ENCODE data around the gene TMOD3.
A peak's percentile ranks its signal among the peaks of the same experiment; 100 is the strongest.

The TMOD3 gene

GRCh38 chr15:51802593-51802992 lies 26.9 kb upstream of the TMOD3 start:
- no peak overlapping the region for H2AFZ ChIP-seq (ENCODE audit: low read depth, low read length)
- H3K9me3 ChIP-seq (ENCODE audit: low read length), result peaks cover 2% of the 10 kb centered on the region
- H3K4me1 ChIP-seq (ENCODE audit: insufficient read depth, low read length), result peaks cover 15% of the 10 kb centered on the region
- no peak overlapping the region for H3K4me3 ChIP-seq (ENCODE audit: low read length)
- no peaks in the 10 kb centered on the region for H3K27me3 ChIP-seq (ENCODE audit: insufficient read depth, low read length)
- peaks cover 9% of the 10 kb centered on the region for H3K36me3 ChIP-seq (ENCODE audit: insufficient read depth, low read length)

DNA sequence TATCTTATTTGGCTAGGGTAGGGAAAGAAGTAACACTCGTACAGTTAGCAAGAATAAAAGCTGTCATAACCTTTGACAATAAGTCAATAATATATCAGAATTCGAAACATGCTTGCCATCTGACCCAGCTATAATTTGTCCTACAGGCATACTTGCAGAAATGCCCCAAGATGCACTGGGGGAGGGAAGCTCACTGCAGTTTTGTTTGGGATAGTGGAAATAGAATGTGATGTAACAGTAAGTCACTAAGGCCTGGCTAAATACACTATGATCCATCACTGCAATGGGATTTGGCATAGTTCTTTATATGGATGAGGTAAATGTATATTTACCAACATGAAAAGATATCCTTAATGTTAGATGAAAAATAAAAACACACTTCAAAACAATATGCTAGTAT lies 25.5 kb upstream of the TMOD3 start:
- Histone ChIP-seq H2AFZ (ENCODE audit: low read depth, low read length) (no peak overlapping the region), H3K9me3 (ENCODE audit: low read length) (peaks cover 2% of the 10 kb centered on the region), H3K36me3 (ENCODE audit: insufficient read depth, low read length) (peaks cover 9% of the 10 kb centered on the region), H3K4me3 (ENCODE audit: low read length) (no peak overlapping the region), H3K27me3 (ENCODE audit: insufficient read depth, low read length) (no peaks in the 10 kb centered on the region), H3K4me1 (ENCODE audit: insufficient read depth, low read length) (peaks cover 10% of the 10 kb centered on the region)

- no peaks in the 10 kb centered on the region for H3K4me1 ChIP-seq (ENCODE audit: insufficient read depth, low read length)
Measured at GRCh38 chr15:51806123-51806522, 23.3 kb upstream of the TMOD3 start.

GRCh38 chr15:51809457-51809856 lies 20.0 kb upstream of the TMOD3 start:
- H2AFZ ChIP-seq (ENCODE audit: low read depth, low read length), result no peak overlapping the region
- H3K4me1 ChIP-seq (ENCODE audit: insufficient read depth, low read length), result no peaks in the 10 kb centered on the region
- no peaks in the 10 kb centered on the region for H3K27me3 ChIP-seq (ENCODE audit: insufficient read depth, low read length)
- no peak overlapping the region for H3K4me3 ChIP-seq (ENCODE audit: low read length)
- H3K36me3 ChIP-seq (ENCODE audit: insufficient read depth, low read length), result peaks cover 9% of the 10 kb centered on the region
- H3K9me3 ChIP-seq (ENCODE audit: low read length), result peaks cover 2% of the 10 kb centered on the region

More at GRCh38 chr15:51806123-51806522, 23.3 kb upstream of the TMOD3 start:
- Histone ChIP-seq H3K36me3 (ENCODE audit: insufficient read depth, low read length) (peaks cover 9% of the 10 kb centered on the region), H3K9me3 (ENCODE audit: low read length) (peaks cover 2% of the 10 kb centered on the region), H3K27me3 (ENCODE audit: insufficient read depth, low read length) (no peaks in the 10 kb centered on the region), H3K4me3 (ENCODE audit: low read length) (no peak overlapping the region), H2AFZ (ENCODE audit: low read depth, low read length) (no peak overlapping the region)

DNA sequence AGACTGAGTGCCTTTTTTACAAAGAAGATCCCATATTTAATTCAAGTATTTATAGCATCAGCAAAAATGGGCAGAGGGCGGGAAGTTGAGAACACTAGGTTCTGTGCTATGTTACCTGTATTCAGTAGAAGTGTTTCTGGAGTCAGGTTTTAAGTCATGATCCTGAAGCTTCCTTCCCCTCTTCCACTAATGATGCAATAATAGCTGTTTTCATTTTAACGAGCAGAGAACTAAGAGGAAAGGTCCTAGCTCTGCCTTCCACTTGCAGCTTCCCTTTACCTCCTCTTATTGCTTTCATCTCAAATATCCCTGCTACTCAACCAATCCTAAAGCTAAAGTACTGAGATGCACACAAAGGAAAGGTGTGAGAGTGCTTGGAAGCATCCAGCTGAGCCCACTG lies 16.9 kb upstream of the TMOD3 start:
- H3K9me3 ChIP-seq (ENCODE audit: low read length), result no peaks in the 10 kb centered on the region
- H3K27me3 ChIP-seq (ENCODE audit: insufficient read depth, low read length), result no peaks in the 10 kb centered on the region
- no peak overlapping the region for H3K4me3 ChIP-seq (ENCODE audit: low read length)

GRCh38 chr15:51814606-51815005 lies 14.8 kb upstream of the TMOD3 start:
- no peaks in the 10 kb centered on the region for H3K9me3 ChIP-seq (ENCODE audit: low read length)
- no peaks in the 10 kb centered on the region for H3K4me1 ChIP-seq (ENCODE audit: insufficient read depth, low read length)
- H3K36me3 ChIP-seq (ENCODE audit: insufficient read depth, low read length), result no peaks in the 10 kb centered on the region
- H3K27me3 ChIP-seq (ENCODE audit: insufficient read depth, low read length), result no peaks in the 10 kb centered on the region
- no peak overlapping the region for H2AFZ ChIP-seq (ENCODE audit: low read depth, low read length)
- no peak overlapping the region for H3K4me3 ChIP-seq (ENCODE audit: low read length)

More for the DNA sequence above, 16.9 kb upstream of the TMOD3 start:
- no peaks in the 10 kb centered on the region for H3K36me3 ChIP-seq (ENCODE audit: insufficient read depth, low read length)
- no peaks in the 10 kb centered on the region for H3K4me1 ChIP-seq (ENCODE audit: insufficient read depth, low read length)
- H2AFZ ChIP-seq (ENCODE audit: low read depth, low read length), result no peak overlapping the region

GRCh38 chr15:51816611-51817010 lies 12.8 kb upstream of the TMOD3 start:
- Histone ChIP-seq H3K9me3 (ENCODE audit: low read length) (peaks cover 3% of the 10 kb centered on the region), H3K27me3 (ENCODE audit: insufficient read depth, low read length) (no peaks in the 10 kb centered on the region), H3K4me3 (ENCODE audit: low read length) (no peak overlapping the region), H3K4me1 (ENCODE audit: insufficient read depth, low read length) (no peaks in the 10 kb centered on the region), H2AFZ (ENCODE audit: low read depth, low read length) (no peak overlapping the region), H3K36me3 (ENCODE audit: insufficient read depth, low read length) (no peaks in the 10 kb centered on the region)

DNA sequence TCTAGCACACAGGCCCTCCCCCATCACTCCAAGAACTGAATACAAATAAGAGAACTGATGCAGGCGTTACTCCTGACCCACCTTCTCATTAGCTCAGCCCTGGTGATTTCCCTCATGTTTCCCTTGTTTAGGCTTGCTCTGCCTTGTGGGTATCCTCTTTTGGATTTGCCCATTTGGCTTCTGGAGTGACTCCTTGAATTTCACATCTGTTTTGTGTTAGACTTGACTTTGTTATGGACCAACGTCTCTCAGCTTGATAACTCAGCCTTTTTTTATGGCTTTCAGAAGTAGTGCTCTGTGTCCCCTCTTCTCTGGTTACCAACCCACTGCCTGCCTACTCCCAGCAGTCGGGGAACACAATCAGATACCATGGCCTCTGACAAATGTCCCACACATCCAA lies 11.3 kb upstream of the TMOD3 start:
- Histone ChIP-seq H3K9me3 (ENCODE audit: low read length) (peaks cover 3% of the 10 kb centered on the region), H3K4me1 (ENCODE audit: insufficient read depth, low read length) (no peaks in the 10 kb centered on the region), H3K36me3 (ENCODE audit: insufficient read depth, low read length) (no peaks in the 10 kb centered on the region), H3K27me3 (ENCODE audit: insufficient read depth, low read length) (no peaks in the 10 kb centered on the region), H2AFZ (ENCODE audit: low read depth, low read length) (no peak overlapping the region), H3K4me3 (ENCODE audit: low read length) (no peak overlapping the region)

GRCh38 chr15:51825698-51826097 lies 3.8 kb upstream of the TMOD3 start:
- no peak overlapping the region for H2AFZ ChIP-seq (ENCODE audit: low read depth, low read length)

DNA sequence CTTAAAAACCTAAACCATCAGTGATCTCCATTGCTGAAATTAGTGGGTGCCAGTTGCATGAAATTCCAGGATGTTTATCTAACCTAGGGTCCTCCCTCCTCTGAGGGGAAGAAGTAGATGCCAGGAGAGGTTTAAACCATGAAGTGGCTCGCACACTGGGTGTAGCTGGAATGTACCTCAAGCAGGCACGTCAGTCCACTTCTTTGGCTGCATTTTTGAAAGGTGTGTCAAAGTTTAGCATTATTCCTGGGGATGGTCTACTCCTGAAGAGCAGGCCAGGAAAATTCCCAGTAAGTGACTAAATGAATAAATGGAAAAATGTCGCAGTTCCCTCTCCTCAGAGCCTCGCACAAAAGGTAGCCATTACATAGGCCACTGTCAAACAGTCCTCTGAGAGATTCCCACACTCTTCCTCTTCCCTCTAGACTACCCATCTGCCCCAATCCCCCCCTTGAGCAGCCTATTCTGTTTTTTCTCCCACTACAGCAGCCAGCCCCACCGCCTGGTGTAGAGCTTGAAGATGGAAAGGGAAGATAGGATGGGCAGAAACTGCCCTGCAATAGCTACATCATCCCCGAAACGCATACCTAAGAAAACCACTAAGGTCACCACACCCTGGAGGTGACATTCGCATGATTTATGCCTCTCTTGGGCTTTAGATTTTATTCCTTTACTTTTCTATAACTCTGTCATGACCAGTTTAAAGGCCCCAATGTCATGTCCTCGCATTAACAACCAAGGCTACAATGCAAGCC lies 655 bp upstream of the TMOD3 start:
- peaks cover 21% of the 10 kb centered on the region for H3K4me1 ChIP-seq (ENCODE audit: insufficient read depth, low read length)
- peak overlapping the region; percentile 64 for H3K4me3 ChIP-seq (ENCODE audit: low read length)
- H2AFZ ChIP-seq (ENCODE audit: low read depth, low read length), result peak overlapping the region; percentile 78
- H3K36me3 ChIP-seq (ENCODE audit: insufficient read depth, low read length), result no peaks in the 10 kb centered on the region
- H3K27me3 ChIP-seq (ENCODE audit: insufficient read depth, low read length), result no peaks in the 10 kb centered on the region
- no peaks in the 10 kb centered on the region for H3K9me3 ChIP-seq (ENCODE audit: low read length)

More at GRCh38 chr15:51825698-51826097, 3.8 kb upstream of the TMOD3 start:
- Histone ChIP-seq H3K9me3 (ENCODE audit: low read length) (peaks cover 3% of the 10 kb centered on the region), H3K36me3 (ENCODE audit: insufficient read depth, low read length) (no peaks in the 10 kb centered on the region), H3K27me3 (ENCODE audit: insufficient read depth, low read length) (no peaks in the 10 kb centered on the region), H3K4me1 (ENCODE audit: insufficient read depth, low read length) (peaks cover 5% of the 10 kb centered on the region), H3K4me3 (ENCODE audit: low read length) (no peak overlapping the region)

- peaks cover 21% of the 10 kb centered on the region for H3K4me1 ChIP-seq (ENCODE audit: insufficient read depth, low read length)
- no peaks in the 10 kb centered on the region for H3K36me3 ChIP-seq (ENCODE audit: insufficient read depth, low read length)
- peak overlapping the region; percentile 64 for H3K4me3 ChIP-seq (ENCODE audit: low read length)
- peak overlapping the region; percentile 78 for H2AFZ ChIP-seq (ENCODE audit: low read depth, low read length)
- no peaks in the 10 kb centered on the region for H3K9me3 ChIP-seq (ENCODE audit: low read length)
- no peaks in the 10 kb centered on the region for H3K27me3 ChIP-seq (ENCODE audit: insufficient read depth, low read length)
Measured at GRCh38 chr15:51830276-51830806, 888 bp downstream of the TMOD3 start.

DNA sequence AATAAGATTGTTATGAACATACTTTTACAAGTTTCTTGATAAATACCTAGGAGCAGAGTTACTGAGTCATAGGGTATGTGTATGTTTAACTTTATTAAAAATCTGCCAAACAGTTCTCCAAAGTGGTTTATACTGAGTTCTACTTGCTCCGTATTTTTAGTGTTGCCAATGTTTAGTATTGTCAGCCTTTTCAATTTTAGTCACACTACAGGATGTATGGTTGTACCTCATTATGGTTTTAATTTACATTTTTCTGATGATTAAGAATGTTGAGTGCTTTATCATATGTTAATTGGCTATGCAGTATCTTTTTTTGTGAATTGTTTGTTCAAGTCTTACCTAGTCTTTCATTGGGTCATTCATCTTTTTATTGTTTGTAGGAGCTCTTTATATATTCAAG lies 4.3 kb downstream of the TMOD3 start:
- Histone ChIP-seq H3K4me1 (ENCODE audit: insufficient read depth, low read length) (peaks cover 29% of the 10 kb centered on the region), H3K27me3 (ENCODE audit: insufficient read depth, low read length) (no peaks in the 10 kb centered on the region), H3K4me3 (ENCODE audit: low read length) (no peak overlapping the region), H3K36me3 (ENCODE audit: insufficient read depth, low read length) (no peaks in the 10 kb centered on the region), H3K9me3 (ENCODE audit: low read length) (no peaks in the 10 kb centered on the region), H2AFZ (ENCODE audit: low read depth, low read length) (no peak overlapping the region)

DNA sequence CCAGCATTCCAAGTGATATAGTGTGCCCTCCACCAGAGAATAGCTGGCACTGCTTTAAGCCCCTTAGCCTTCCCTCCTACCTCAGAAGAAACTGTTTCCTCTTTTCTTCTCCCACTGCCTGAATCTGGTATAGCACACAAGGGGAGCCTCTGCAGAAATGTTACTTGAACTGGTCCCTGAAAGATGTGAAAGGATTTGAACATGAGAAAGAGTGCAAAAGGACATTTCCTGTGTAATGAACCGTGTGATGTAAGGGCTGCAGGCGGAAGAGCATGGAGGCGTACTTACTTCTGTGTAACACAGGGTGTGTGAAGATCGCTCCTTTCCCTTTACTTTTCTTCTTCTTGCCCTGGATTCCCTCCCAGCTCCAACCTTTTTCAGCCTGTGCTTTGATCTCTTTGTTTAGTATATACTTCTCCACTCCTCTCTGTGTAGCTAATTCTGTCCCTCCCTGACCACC lies 8.4 kb downstream of the TMOD3 start:
- Histone ChIP-seq H3K4me1 (ENCODE audit: insufficient read depth, low read length) (peaks cover 15% of the 10 kb centered on the region), H3K27me3 (ENCODE audit: insufficient read depth, low read length) (no peaks in the 10 kb centered on the region), H3K9me3 (ENCODE audit: low read length) (no peaks in the 10 kb centered on the region), H3K4me3 (ENCODE audit: low read length) (peak overlapping the region; percentile 2), H2AFZ (ENCODE audit: low read depth, low read length) (no peak overlapping the region), H3K36me3 (ENCODE audit: insufficient read depth, low read length) (no peaks in the 10 kb centered on the region)

Data from neuron (in vitro differentiated cells).